GM12878 (cell line): Measurements from ENCODE around the gene SEC14L6. TPM values are rescaled to one million over a fixed set of nuclear protein-coding genes. Genes with fewer than 3 reads are reported as not detected.

ENCODE experiments used
- ATAC-seq: fragments of 200-7000 bp; cut with Tn5 transposase; 3 replicates; pipeline ENCODE4 v1.9.1; 2020; ENCODE audit warnings: mild to moderate bottlenecking, moderate library complexity
- BruUV-seq: library from RNA; stranded (reverse); fragments of 400-500 nt; replicated peaks from 2 replicates; lab custom pipeline; 2021; lab: Mats Ljungman, UMichigan
- CTCF ChIA-PET: fragments of 300-600 bp; sonication (Branson Sonifier 250); formaldehyde crosslinking; extraction: SDS; loops from one replicate; lab custom pipeline; 2021; ENCODE audit warnings: inconsistent platforms; lab: Yijun Ruan, JAX
- POLR2A ChIA-PET: fragments of 350-600 bp; formaldehyde crosslinking; extraction: SDS; loops from one replicate; lab custom pipeline; 2021; ENCODE audit warnings: inconsistent platforms; lab: Charles Lee
- RAD21 ChIA-PET: fragments of 300-600 bp; sonication (Branson Sonifier 250); formaldehyde crosslinking; loops from one replicate; lab custom pipeline; 2023; ENCODE audit warnings: antibody characterized with exemption; ENCODE audit not compliant: unreplicated experiment; lab: Charles Lee
- SMC1A ChIA-PET: fragments of 300-600 bp; sonication (Branson Sonifier 250); formaldehyde crosslinking; loops from one replicate; lab custom pipeline; 2023; ENCODE audit not compliant: unreplicated experiment, uncharacterized antibody; lab: Charles Lee
- DNase-seq: peaks from one replicate; pipeline ENCODE4 v3.0.0-alpha.2; 2011; ENCODE audit warnings: low read depth, low spot score
- FAIRE-seq: peaks from 3 replicates; lab custom pipeline; 2011; peaks lifted over from hg19 to GRCh38; lab: Jason Lieb, UNC
- H2AFZ ChIP-seq: 2 replicates; pipeline ENCODE4 v1.6.0; 2011; ENCODE audit warnings: low read depth, low read length, control low read depth; ENCODE audit not compliant: control insufficient read depth
- H3K27ac ChIP-seq: 2 replicates; pipeline ENCODE4 v1.5.1; 2011; ENCODE audit warnings: control low read depth; ENCODE audit not compliant: control insufficient read depth, insufficient read depth
- H3K27me3 ChIP-seq, 2 experiments: replicated peaks in 1 of 2; 2 replicates each; pipeline versions ENCODE4 v1.6.0 to v1.6.1; 2011; ENCODE audit warnings: low read length in 1 of 2; ENCODE audit not compliant: control insufficient read depth in 2 of 2, insufficient read depth in 2 of 2
- H3K36me3 ChIP-seq, 2 experiments: 2 replicates each; pipeline ENCODE4 v1.5.1; 2011; ENCODE audit warnings: low read length in 1 of 2; ENCODE audit not compliant: control insufficient read depth in 2 of 2, insufficient read depth in 2 of 2
- H3K4me1 ChIP-seq: 2 replicates; pipeline ENCODE4 v1.6.1; 2011; ENCODE audit warnings: mild to moderate bottlenecking, low read length, moderate library complexity, mixed read lengths; ENCODE audit not compliant: control insufficient read depth, insufficient read depth
- H3K4me2 ChIP-seq: 2 replicates; pipeline ENCODE4 v1.6.0; 2011; ENCODE audit warnings: control low read depth; ENCODE audit not compliant: control insufficient read depth, insufficient read depth
- H3K4me3 ChIP-seq: fragments of 200-600 bp; sonication (generic); 2 replicates; pipeline ENCODE4 v1.5.1; 2016
- H3K79me2 ChIP-seq: 2 replicates; pipeline ENCODE4 v1.6.0; 2011; ENCODE audit warnings: low read length; ENCODE audit not compliant: control insufficient read depth, insufficient read depth
- H3K9ac ChIP-seq: 2 replicates; pipeline ENCODE4 v1.8.0; 2011; ENCODE audit warnings: low read length, control low read depth, mixed read lengths; ENCODE audit not compliant: control insufficient read depth, insufficient read depth
- H3K9me3 ChIP-seq: replicated peaks from 3 replicates; pipeline ENCODE4 v1.5.1; 2011; ENCODE audit warnings: mild to moderate bottlenecking, low read length; ENCODE audit not compliant: control insufficient read depth, insufficient read depth
- H4K20me1 ChIP-seq: 2 replicates; pipeline ENCODE4 v1.6.0; 2011; ENCODE audit not compliant: control insufficient read depth, insufficient read depth
- CEBPB ChIP-seq, 2 experiments: fragments of 150-350 bp in 1 of 2; IDR thresholded peaks; 2 replicates each; pipeline ENCODE4 v1.6.1; 2012 to 2014; ENCODE audit warnings: low read depth in 2 of 2, low read length in 2 of 2, borderline replicate concordance in 1 of 2, inconsistent platforms in 1 of 2
- FOXK2 ChIP-seq: fragments of 450-650 bp; IDR thresholded peaks from 2 replicates; pipeline ENCODE4 v1.6.1; 2017; ENCODE audit warnings: mild to moderate bottlenecking, moderate library complexity
- GATAD2B ChIP-seq: fragments of 450-650 bp; conservative IDR thresholded peaks from 2 replicates; pipeline ENCODE4 v1.6.1; 2017; ENCODE audit warnings: low read depth, mild to moderate bottlenecking, moderate library complexity
- POLR2AphosphoS2 ChIP-seq: IDR thresholded peaks from 2 replicates; pipeline ENCODE4 v1.6.1; 2011; ENCODE audit warnings: low read depth, mild to moderate bottlenecking, low read length, improper control_type of control experiment, moderate library complexity
- RCOR1 ChIP-seq: conservative IDR thresholded peaks from 2 replicates; pipeline ENCODE4 v1.6.1; 2012; ENCODE audit warnings: low read depth, low read length, improper control_type of control experiment
- SMC3 ChIP-seq: IDR thresholded peaks from 2 replicates; pipeline ENCODE4 v1.6.1; 2011; ENCODE audit warnings: low read length, improper control_type of control experiment, borderline replicate concordance
- SRF ChIP-seq, 2 experiments: IDR thresholded peaks; 2 replicates each; pipeline ENCODE4 v1.6.1; 2011; ENCODE audit warnings: low read depth in 2 of 2, low read length in 2 of 2, mild to moderate bottlenecking in 1 of 2, moderate library complexity in 1 of 2
- ZSCAN29 ChIP-seq: fragments of 450-650 bp; IDR thresholded peaks from 2 replicates; pipeline ENCODE4 v1.6.1; 2017; ENCODE audit warnings: mild to moderate bottlenecking, moderate library complexity
- WGBS: methylation state at CpG from one replicate; pipeline ENCODE4 v1.1.6; 2016; ENCODE audit warnings: low lambda C conversion rate; ENCODE audit not compliant: insufficient replicate concordance, insufficient coverage; ENCODE audit errors: missing lambda C conversion rate; 5-methylcytosine and 5-hydroxymethylcytosine counted together
- in situ Hi-C: fragments of 300-500 bp; cut with MboI; formaldehyde crosslinking; loops from 9 replicates; pipeline ENCODE4 v1.14.3; 2018; ENCODE audit warnings: mixed read lengths
- intact Hi-C: fragments of 100-400 bp; cut with micrococcal nuclease; formaldehyde crosslinking; loops from one replicate; pipeline ENCODE4 v1.14.2; 2022; ENCODE audit not compliant: unreplicated experiment
- polyA plus RNA-seq, 11 experiments: library from polyadenylated mRNA; depleted of rRNA in 4 of 11; unstranded in 6 of 11; stranded (reverse) in 5 of 11; fragments of >200 nt; fragmentation: Nextera tagmentation in 4 of 11; fragmentation: Illumina TruSeq in 1 of 11; extraction: Ambion mirVana in 4 of 11; extraction: Trizol in 1 of 11; gene quantifications; 1 replicate in 1 of 11; 2 replicates in 10 of 11; pipeline versions ENCODE4 v1.2.1 to v1.2.3, GENCODE V29; 2011 to 2016; ENCODE audit warnings: inconsistent platforms in 2 of 11, missing spikeins in 2 of 11, low read depth in 1 of 11
- total RNA-seq, 4 experiments: library from RNA; depleted of rRNA in 3 of 4; stranded (reverse); fragments of >200 nt in 3 of 4; fragmentation: Illumina TruSeq in 1 of 4; extraction: Trizol in 1 of 4; gene quantifications; 2 replicates each; pipeline versions ENCODE4 v1.2.1 to v1.2.3, GENCODE V29; 2013 to 2021
- TF ChIP-seq, protein P1 (sequence below): fragments of 450-650 bp; conservative IDR thresholded peaks from 2 replicates; pipeline ENCODE4 v1.6.1; 2017; ENCODE audit warnings: mild to moderate bottlenecking, moderate library complexity
- TF ChIP-seq, protein P2 (sequence below): IDR thresholded peaks from 2 replicates; pipeline ENCODE4 v1.6.1; 2011; ENCODE audit warnings: borderline replicate concordance, low read depth, mild to moderate bottlenecking, moderate library complexity, mixed read lengths, low read length; ENCODE audit not compliant: insufficient read depth; ENCODE audit errors: extremely low read length
- TF ChIP-seq, protein P3 (sequence below): IDR thresholded peaks from 2 replicates; pipeline ENCODE4 v1.6.1; 2011; ENCODE audit warnings: low read depth, low read length, improper control_type of control experiment, borderline replicate concordance
- TF ChIP-seq, protein P4 (sequence below): fragments of 450-650 bp; IDR thresholded peaks from 2 replicates; pipeline ENCODE4 v1.6.1; 2017; ENCODE audit warnings: borderline replicate concordance
- TF ChIP-seq, protein P5 (sequence below): fragments of 150-350 bp; IDR thresholded peaks from 2 replicates; pipeline ENCODE4 v1.6.1; 2016; ENCODE audit warnings: low read depth, low read length

The SEC14L6 gene
- total and polyA plus RNA-seq, 10 of the 15 experiments (the other 5 are each of a cell fraction or from before 2014, with no cell fraction given) = not detected

DNA sequence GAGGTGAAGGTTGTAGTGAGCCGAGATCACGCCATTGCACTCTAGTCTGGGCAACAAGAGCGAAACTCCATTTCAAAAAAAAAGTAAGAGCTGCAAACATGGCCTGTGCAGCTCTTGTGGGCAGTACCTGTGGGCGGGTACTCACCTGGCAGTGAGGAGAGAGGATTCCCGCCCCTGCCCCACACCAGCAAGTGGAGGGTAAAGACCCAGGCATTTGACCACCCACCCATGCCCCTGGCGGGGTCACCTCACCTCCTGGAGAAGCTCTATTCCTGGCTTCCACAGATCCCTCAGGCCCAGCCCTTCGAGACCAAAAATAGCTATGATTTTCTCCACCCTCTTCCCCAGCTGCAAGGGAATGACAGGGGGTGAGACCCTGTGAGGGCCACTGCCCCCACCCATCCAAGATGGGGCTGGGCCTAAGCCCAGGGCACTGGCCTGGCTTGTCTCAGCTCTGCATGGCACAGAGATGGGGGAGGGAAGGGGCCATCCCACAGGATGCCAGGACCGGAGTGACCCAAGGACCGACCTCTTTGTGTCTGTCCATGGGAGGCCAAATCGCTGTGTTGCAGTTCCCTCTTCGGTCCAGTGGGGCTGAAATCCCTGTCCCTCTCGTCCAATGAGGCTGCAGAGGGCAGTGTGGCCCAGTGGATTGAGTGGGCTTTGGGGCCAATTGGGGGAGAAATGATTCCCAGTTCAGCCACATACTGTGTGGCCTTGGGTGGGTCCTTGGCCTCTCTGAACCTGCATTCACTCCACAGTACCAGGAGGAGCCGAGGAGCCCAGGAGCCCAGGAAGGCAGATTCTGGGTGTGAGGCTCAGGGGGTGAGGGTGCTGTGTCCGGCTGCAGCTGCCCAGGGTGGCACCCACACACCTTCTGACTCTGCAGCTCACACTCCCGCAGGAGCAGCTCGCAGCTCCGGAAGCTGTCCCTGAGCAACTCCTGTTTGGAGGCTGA is 14.6 kb downstream of the SEC14L6 start:
- DNase-seq (no peak), FAIRE-seq (no peak), ATAC-seq (no peak)
- TF ChIP-seq CEBPB (IDR thresholded peaks at IDR 0.05; ENCODE audit: borderline replicate concordance in 1 of 2, low read depth in 2 of 2, low read length in 2 of 2) (no peak), POLR2AphosphoS2 (no peak), FOXK2 (no peak), RCOR1 (no peak), ZSCAN29 (no peak), SMC3 (no peak), GATAD2B (no peak), SRF (IDR thresholded peaks at IDR 0.05; ENCODE audit: low read depth in 2 of 2, low read length in 2 of 2) (no peak)
- TF ChIP-seq, protein P1, sequence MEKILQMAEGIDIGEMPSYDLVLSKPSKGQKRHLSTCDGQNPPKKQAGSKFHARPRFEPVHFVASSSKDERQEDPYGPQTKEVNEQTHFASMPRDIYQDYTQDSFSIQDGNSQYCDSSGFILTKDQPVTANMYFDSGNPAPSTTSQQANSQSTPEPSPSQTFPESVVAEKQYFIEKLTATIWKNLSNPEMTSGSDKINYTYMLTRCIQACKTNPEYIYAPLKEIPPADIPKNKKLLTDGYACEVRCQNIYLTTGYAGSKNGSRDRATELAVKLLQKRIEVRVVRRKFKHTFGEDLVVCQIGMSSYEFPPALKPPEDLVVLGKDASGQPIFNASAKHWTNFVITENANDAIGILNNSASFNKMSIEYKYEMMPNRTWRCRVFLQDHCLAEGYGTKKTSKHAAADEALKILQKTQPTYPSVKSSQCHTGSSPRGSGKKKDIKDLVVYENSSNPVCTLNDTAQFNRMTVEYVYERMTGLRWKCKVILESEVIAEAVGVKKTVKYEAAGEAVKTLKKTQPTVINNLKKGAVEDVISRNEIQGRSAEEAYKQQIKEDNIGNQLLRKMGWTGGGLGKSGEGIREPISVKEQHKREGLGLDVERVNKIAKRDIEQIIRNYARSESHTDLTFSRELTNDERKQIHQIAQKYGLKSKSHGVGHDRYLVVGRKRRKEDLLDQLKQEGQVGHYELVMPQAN = no peak
- TF ChIP-seq, protein P2, sequence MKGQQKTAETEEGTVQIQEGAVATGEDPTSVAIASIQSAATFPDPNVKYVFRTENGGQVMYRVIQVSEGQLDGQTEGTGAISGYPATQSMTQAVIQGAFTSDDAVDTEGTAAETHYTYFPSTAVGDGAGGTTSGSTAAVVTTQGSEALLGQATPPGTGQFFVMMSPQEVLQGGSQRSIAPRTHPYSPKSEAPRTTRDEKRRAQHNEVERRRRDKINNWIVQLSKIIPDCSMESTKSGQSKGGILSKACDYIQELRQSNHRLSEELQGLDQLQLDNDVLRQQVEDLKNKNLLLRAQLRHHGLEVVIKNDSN = no peak
- TF ChIP-seq, protein P3, sequence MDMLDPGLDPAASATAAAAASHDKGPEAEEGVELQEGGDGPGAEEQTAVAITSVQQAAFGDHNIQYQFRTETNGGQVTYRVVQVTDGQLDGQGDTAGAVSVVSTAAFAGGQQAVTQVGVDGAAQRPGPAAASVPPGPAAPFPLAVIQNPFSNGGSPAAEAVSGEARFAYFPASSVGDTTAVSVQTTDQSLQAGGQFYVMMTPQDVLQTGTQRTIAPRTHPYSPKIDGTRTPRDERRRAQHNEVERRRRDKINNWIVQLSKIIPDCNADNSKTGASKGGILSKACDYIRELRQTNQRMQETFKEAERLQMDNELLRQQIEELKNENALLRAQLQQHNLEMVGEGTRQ = no peak
- TF ChIP-seq, protein P4, sequence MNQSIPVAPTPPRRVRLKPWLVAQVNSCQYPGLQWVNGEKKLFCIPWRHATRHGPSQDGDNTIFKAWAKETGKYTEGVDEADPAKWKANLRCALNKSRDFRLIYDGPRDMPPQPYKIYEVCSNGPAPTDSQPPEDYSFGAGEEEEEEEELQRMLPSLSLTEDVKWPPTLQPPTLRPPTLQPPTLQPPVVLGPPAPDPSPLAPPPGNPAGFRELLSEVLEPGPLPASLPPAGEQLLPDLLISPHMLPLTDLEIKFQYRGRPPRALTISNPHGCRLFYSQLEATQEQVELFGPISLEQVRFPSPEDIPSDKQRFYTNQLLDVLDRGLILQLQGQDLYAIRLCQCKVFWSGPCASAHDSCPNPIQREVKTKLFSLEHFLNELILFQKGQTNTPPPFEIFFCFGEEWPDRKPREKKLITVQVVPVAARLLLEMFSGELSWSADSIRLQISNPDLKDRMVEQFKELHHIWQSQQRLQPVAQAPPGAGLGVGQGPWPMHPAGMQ = no peak
- TF ChIP-seq, protein P5, sequence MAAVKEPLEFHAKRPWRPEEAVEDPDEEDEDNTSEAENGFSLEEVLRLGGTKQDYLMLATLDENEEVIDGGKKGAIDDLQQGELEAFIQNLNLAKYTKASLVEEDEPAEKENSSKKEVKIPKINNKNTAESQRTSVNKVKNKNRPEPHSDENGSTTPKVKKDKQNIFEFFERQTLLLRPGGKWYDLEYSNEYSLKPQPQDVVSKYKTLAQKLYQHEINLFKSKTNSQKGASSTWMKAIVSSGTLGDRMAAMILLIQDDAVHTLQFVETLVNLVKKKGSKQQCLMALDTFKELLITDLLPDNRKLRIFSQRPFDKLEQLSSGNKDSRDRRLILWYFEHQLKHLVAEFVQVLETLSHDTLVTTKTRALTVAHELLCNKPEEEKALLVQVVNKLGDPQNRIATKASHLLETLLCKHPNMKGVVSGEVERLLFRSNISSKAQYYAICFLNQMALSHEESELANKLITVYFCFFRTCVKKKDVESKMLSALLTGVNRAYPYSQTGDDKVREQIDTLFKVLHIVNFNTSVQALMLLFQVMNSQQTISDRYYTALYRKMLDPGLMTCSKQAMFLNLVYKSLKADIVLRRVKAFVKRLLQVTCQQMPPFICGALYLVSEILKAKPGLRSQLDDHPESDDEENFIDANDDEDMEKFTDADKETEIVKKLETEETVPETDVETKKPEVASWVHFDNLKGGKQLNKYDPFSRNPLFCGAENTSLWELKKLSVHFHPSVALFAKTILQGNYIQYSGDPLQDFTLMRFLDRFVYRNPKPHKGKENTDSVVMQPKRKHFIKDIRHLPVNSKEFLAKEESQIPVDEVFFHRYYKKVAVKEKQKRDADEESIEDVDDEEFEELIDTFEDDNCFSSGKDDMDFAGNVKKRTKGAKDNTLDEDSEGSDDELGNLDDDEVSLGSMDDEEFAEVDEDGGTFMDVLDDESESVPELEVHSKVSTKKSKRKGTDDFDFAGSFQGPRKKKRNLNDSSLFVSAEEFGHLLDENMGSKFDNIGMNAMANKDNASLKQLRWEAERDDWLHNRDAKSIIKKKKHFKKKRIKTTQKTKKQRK = no peak
- Histone ChIP-seq H3K27me3 (no peaks in the 10 kb centered on the region; a peak in 1 of 4 replicates), H3K9me3 (no peaks in the 10 kb centered on the region; the same call in 2 of the 3 replicates), H3K27ac (no peak overlapping the region), H3K4me1 (peaks cover 3% of the 10 kb centered on the region; the same call in 1 of the 2 replicates), H4K20me1 (no peaks in the 10 kb centered on the region), H3K79me2 (no peaks in the 10 kb centered on the region), H3K4me3 (no peak overlapping the region), H3K9ac (no peak overlapping the region), H2AFZ (no peak overlapping the region), H3K4me2 (no peak overlapping the region), H3K36me3 (no peaks in the 10 kb centered on the region)
- intact Hi-C loops = no loop called here
- CTCF ChIA-PET = no interaction called here
- RAD21 ChIA-PET = no interaction called here
- in situ Hi-C loops = no loop called here
- POLR2A ChIA-PET = no interaction called here
- 35% methylated on average over 17 of the region's 17 CpGs for WGBS
- BruUV-seq = no TSS peak
- SMC1A ChIA-PET = no interaction called here
